Ectodermal cell (in vitro differentiated cells): ENCODE measurements around the gene TMEM135.

Experiments
- H3K27ac ChIP-seq: 2 replicates; pipeline ENCODE4 v1.7.0; 2013; ENCODE audit warnings: mild to moderate bottlenecking, low read depth, low read length; ENCODE audit not compliant: insufficient read depth, poor library complexity, severe bottlenecking
- H3K27me3 ChIP-seq: 2 replicates; pipeline ENCODE4 v1.7.0; 2013; ENCODE audit warnings: mild to moderate bottlenecking, low read length; ENCODE audit not compliant: insufficient read depth, control insufficient read depth, poor library complexity, severe bottlenecking
- H3K36me3 ChIP-seq: one replicate; pipeline ENCODE4 v1.7.0; 2013; ENCODE audit warnings: low read length; ENCODE audit not compliant: control insufficient read depth, insufficient read depth
- H3K4me1 ChIP-seq: one replicate; pipeline ENCODE4 v1.7.0; 2013; ENCODE audit warnings: low read length; ENCODE audit not compliant: control insufficient read depth, insufficient read depth
- H3K4me3 ChIP-seq: 2 replicates; pipeline ENCODE4 v1.7.0; 2013; ENCODE audit warnings: low read depth, low read length, control low read depth; ENCODE audit not compliant: insufficient read depth
- H3K9me3 ChIP-seq: 2 replicates; pipeline ENCODE4 v1.7.0; 2013; ENCODE audit warnings: mild to moderate bottlenecking, low read length, moderate library complexity; ENCODE audit not compliant: control insufficient read depth
- WGBS, 2 experiments: methylation state at CpG; one replicate each; pipeline ENCODE4 v1.1.7; 2013; ENCODE audit warnings: missing lambda C conversion rate in 2 of 2; 5-methylcytosine and 5-hydroxymethylcytosine counted together

The TMEM135 gene

DNA sequence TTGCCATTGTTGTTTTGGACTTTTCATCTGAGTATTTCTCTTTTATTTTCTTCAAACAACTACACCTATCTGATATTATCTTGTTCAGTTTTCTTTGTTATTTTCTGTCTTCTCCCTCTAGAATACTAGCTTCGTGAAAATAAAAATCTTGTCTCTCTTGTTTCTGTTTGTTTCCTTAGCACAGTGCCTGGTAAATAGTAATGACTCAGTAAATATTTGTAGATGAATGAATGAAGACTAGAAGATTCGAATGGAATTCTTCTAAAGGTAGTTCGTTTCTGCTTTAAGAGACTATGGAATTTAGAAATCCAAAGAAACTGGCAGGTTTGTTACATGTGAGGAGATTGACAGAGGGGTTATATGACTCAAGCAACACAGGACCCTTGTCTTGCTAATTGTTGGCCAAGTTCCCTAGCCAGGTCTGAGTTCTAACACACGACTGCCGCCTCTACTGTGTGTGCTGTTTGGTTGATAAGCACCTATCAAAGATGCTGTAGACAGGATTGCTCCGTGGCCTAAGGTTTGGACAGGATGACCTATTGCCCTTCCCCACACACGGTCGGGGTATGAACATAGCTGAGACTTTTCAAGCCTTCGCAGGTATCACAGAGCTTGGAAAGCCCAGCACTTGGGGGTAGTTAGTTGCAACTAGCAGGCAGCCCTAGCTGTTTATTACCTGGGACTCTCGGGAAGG is 831 bp upstream of the TMEM135 start:
- Histone ChIP-seq H3K27ac (peak overlapping the region; percentile 84), H3K27me3 (no peaks in the 10 kb centered on the region), H3K9me3 (no peaks in the 10 kb centered on the region), H3K36me3 (no peaks in the 10 kb centered on the region), H3K4me1 (no peaks in the 10 kb centered on the region), H3K4me3 (peak overlapping the region; percentile 77)
- WGBS, 2 experiments = 28% methylated on average over 10 of the region's 10 CpGs

DNA sequence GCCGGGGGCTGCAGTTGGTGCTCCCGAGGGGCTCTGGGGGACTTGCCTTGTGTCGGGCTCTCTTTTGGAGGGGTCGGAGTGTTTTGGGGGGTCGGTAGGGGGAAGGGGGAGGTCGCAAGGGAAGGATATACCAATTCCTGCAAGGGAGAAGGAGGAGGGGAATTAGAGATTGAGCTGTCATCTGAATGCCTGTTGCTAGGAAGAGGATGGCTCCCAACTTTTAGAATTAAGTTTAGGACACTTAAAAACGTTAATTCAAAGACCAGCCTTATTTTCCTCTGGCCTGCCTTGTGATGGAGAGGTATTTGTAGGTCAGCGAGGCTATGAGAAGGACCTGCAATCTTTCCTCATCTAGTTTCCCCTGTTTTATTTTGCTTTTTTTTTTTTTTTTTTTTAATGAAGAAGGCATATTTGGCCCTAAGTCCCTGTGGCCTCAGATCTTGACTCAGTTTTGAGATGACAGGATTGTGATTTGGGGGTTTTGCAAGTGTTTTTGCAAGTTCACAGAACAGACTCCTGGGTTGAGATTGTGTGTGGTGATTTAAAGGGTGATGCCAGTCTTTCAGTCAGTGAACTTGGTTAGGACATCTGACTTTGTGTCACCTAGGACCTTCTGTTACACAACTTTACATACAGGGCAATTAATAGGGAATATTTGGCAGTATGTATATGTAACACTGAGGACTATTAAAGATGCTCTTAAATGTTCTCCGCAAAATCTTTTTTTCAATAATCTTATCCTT is 672 bp downstream of the TMEM135 start:
- Histone ChIP-seq H3K36me3 (no peaks in the 10 kb centered on the region), H3K9me3 (no peaks in the 10 kb centered on the region), H3K27ac (peak overlapping the region; percentile 70), H3K4me1 (no peaks in the 10 kb centered on the region), H3K27me3 (no peaks in the 10 kb centered on the region), H3K4me3 (peak overlapping the region; percentile 77)
- 0 to 2% methylated on average over 6 to 8 of the region's 9 CpGs for WGBS, 2 experiments

GRCh38 chr11:87039371-87039770 is 1.6 kb downstream of the TMEM135 start:
- 11 to 26% methylated on average over 1 of the region's 3 CpGs for WGBS, 2 experiments
- Histone ChIP-seq H3K36me3 (no peaks in the 10 kb centered on the region), H3K4me3 (no peak overlapping the region)

GRCh38 chr11:87043894-87044293 is 6.2 kb downstream of the TMEM135 start:
- Histone ChIP-seq H3K27ac (no peak overlapping the region), H3K9me3 (no peaks in the 10 kb centered on the region), H3K4me3 (no peak overlapping the region), H3K27me3 (no peaks in the 10 kb centered on the region), H3K4me1 (no peaks in the 10 kb centered on the region), H3K36me3 (no peaks in the 10 kb centered on the region)
- 90 to 93% methylated on average over 1 of the region's 1 CpG for WGBS, 2 experiments

More at GRCh38 chr11:87039371-87039770, 1.6 kb downstream of the TMEM135 start:
- Histone ChIP-seq H3K9me3 (no peaks in the 10 kb centered on the region), H3K27me3 (no peaks in the 10 kb centered on the region), H3K4me1 (no peaks in the 10 kb centered on the region), H3K27ac (no peak overlapping the region)

GRCh38 chr11:87046824-87047223 is 9.1 kb downstream of the TMEM135 start:
- Histone ChIP-seq H3K36me3 (no peaks in the 10 kb centered on the region), H3K4me1 (no peaks in the 10 kb centered on the region), H3K27ac (no peak overlapping the region), H3K9me3 (no peaks in the 10 kb centered on the region), H3K27me3 (no peaks in the 10 kb centered on the region), H3K4me3 (no peak overlapping the region)
- WGBS, 2 experiments = 100% methylated on average over 1 of the region's 2 CpGs; no CpG with 5 or more reads in 1 of the 2 experiments

DNA sequence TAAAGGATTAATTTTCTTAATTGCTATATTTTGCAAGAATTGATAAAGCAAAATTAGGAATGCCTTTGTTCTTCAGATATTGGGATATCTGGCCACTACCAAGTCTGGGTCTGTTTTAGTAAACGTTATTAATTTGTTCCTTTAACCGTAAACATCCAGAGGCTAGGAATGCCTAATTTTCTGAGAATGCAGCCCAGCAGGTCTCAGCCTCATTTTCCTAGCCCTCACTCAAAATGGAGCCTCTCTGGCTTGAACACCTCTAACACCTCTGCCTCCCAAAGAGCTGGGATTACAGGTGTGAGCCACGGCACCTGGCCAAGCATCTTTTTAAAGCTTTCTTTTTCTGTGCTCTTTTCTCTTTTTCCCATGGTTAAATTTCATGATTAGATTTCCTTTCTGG is 18.4 kb downstream of the TMEM135 start:
- H3K27me3 ChIP-seq = no peaks in the 10 kb centered on the region
- H3K4me3 ChIP-seq = no peak overlapping the region
- no peaks in the 10 kb centered on the region for H3K9me3 ChIP-seq
- no peak overlapping the region for H3K27ac ChIP-seq
- H3K4me1 ChIP-seq = no peaks in the 10 kb centered on the region
- no peaks in the 10 kb centered on the region for H3K36me3 ChIP-seq
- 82 to 83% methylated on average over 3 of the region's 3 CpGs for whole genome bisulfite sequencing, 2 experiments

- H3K4me3 ChIP-seq = no peak overlapping the region
- H3K27me3 ChIP-seq = no peaks in the 10 kb centered on the region
- H3K9me3 ChIP-seq = no peaks in the 10 kb centered on the region
- H3K27ac ChIP-seq = no peak overlapping the region
- H3K36me3 ChIP-seq = no peaks in the 10 kb centered on the region
- H3K4me1 ChIP-seq = no peaks in the 10 kb centered on the region
Measured at GRCh38 chr11:87057749-87058148, 20.0 kb downstream of the TMEM135 start.

DNA sequence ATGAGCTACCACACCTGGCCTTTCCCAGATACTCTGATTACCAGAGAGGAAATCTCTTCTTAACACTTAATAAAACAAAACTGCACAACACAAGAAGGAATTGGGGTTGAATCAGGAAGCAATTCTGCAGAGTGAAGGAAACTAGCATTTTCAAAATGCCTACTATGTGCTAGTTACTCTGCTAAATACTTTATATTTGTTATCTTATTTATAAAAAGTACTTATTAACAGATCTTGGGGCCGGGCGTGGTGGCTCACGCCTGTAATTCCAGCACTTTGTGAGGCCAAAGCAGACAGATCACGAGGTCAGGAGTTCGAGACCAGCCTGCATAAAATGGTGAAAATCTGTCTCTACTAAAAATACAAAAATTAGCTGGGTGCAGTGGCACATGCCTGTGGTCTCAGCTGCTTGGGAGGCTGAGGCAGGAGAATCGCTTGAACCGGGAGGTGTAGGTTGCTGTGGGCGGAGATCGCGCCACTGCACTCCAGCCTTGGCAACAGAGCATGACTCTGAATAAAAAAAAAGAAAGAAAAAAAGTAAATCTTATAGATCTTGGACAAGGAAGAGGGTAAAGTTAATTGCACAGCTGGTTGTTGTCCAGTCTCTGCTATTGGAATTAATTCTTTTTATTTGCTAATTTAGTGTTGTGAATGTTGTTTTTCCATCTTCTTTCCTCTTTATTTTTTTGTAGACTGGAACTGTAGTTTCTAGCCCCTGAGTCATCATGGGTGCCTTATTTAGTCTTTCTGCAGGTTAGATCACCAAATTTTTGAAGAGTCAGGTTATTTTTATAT is 22.1 kb downstream of the TMEM135 start:
- no peaks in the 10 kb centered on the region for H3K36me3 ChIP-seq
- H3K4me1 ChIP-seq = no peaks in the 10 kb centered on the region
- no peak overlapping the region for H3K27ac ChIP-seq
- H3K27me3 ChIP-seq = no peaks in the 10 kb centered on the region
- H3K9me3 ChIP-seq = no peaks in the 10 kb centered on the region
- 89 to 90% methylated on average over 10 of the region's 10 CpGs for WGBS, 2 experiments
- no peak overlapping the region for H3K4me3 ChIP-seq

GRCh38 chr11:87061766-87062165 is 24.0 kb downstream of the TMEM135 start:
- no peaks in the 10 kb centered on the region for H3K36me3 ChIP-seq
- no peak overlapping the region for H3K4me3 ChIP-seq
- H3K27ac ChIP-seq = no peak overlapping the region
- H3K27me3 ChIP-seq = no peaks in the 10 kb centered on the region
- H3K9me3 ChIP-seq = no peaks in the 10 kb centered on the region
- WGBS, 2 experiments = 94 to 95% methylated on average over 6 of the region's 6 CpGs
- no peaks in the 10 kb centered on the region for H3K4me1 ChIP-seq

DNA sequence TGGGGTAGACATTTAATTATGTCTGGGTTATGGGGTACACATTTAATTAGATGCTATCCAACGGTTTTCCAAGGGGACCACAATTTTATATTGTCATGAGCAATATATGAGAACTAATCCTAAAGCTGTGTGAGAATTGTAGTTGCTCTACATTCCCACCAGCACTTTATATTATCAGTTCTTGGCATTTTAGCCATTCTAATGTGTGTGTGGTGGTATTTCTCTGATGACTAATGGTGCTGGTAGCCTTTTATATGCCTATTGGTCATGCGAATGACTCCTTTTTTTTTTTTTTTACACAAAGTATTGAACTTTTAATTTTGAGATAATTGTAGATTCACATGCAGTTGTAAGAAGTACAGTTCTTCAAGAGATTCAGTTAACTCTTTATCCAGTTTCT is 26.2 kb downstream of the TMEM135 start:
- 100% methylated on average over 1 of the region's 2 CpGs for WGBS, 2 experiments
- Histone ChIP-seq H3K4me3 (no peak overlapping the region), H3K4me1 (no peaks in the 10 kb centered on the region), H3K36me3 (no peaks in the 10 kb centered on the region), H3K27me3 (no peaks in the 10 kb centered on the region), H3K27ac (no peak overlapping the region), H3K9me3 (no peaks in the 10 kb centered on the region)
